Upper lobe of right lung (tissue), 1 donor: ENCODE measurements around the gene TRAF3. TPM values are rescaled to one million over a fixed set of nuclear protein-coding genes. Genes with fewer than 3 reads are reported as not detected.
"Not testable (repeated sequence)": the region's sequence is repeated elsewhere in the genome, so short reads cannot be mapped to it uniquely, and the experiment has no call there.

Experiments
- ATAC-seq: fragments of 200-7000 bp; cut with Tn5 transposase; one replicate; pipeline ENCODE4 v1.9.1; 2020; ENCODE audit warnings: mild to moderate bottlenecking, moderate library complexity
- DNase-seq: peaks from one replicate; pipeline ENCODE4 v3.0.0-alpha.2; 2020
- H3K27ac ChIP-seq: fragments of 200-600 bp; one replicate; pipeline ENCODE4 v1.8.0; 2022
- H3K27me3 ChIP-seq: fragments of 200-600 bp; one replicate; pipeline ENCODE4 v1.8.0; 2022; ENCODE audit warnings: mild to moderate bottlenecking
- H3K36me3 ChIP-seq: fragments of 200-600 bp; one replicate; pipeline ENCODE4 v1.8.0; 2022
- H3K4me1 ChIP-seq: fragments of 200-600 bp; one replicate; pipeline ENCODE4 v1.8.0; 2022
- H3K4me3 ChIP-seq: fragments of 200-600 bp; one replicate; pipeline ENCODE4 v1.8.0; 2022; ENCODE audit warnings: mild to moderate bottlenecking
- H3K9me3 ChIP-seq: fragments of 200-600 bp; one replicate; pipeline ENCODE4 v1.8.0; 2022
- intact Hi-C: fragments of 100-400 bp; cut with DNase I; formaldehyde crosslinking; loops from one replicate; pipeline ENCODE4 v1.11.0; 2022
- total RNA-seq: library from RNA; stranded (reverse); fragmentation: NEBNext Ultra II Directional; extraction: Animal tissue kit (Norgen Biotek cat#: 25700); gene quantifications from one replicate; pipeline ENCODE4 v1.2.1, GENCODE V29; 2021
- TF ChIP-seq, protein P1 (sequence below): fragments of 200-600 bp; IDR thresholded peaks from one replicate; pipeline ENCODE4 v1.8.0; 2022; ENCODE audit warnings: antibody characterized with exemption
- donor health status: DM: no; HTN: yes; CAD: no; lungs with severe emphysema.

The TRAF3 gene
- total RNA-seq, 1 donor from 2014 or later = 22.3 TPM

DNA sequence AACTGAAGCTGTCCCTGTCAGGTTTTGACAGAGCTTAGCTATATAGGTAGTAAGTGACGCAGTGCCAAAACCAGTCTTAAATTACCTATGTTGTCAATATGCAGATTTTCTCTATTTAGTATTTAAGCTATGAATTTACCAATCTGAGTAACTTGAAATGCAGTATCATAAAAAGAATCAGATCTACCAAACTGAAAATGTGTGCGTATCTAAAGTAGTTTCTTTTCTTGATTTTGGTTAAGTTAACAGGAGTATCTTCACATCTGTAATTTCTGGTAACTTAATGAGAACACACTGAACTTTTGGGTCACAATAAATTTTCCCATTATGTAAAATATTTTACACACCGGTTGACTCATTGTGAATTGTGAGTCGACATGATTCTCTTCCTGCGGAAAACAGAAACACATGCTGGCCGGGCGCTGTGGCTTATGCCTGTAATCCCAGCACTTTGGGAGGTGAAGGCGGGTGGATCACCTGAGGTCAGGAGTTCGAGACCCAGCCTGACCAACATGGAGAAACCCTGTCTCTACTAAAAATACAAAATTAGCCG, 45.1 kb downstream of the TRAF3 start:
- ATAC-seq (no peak), DNase-seq (no peak)
- intact Hi-C loops = no loop called here
- TF ChIP-seq, protein P1, sequence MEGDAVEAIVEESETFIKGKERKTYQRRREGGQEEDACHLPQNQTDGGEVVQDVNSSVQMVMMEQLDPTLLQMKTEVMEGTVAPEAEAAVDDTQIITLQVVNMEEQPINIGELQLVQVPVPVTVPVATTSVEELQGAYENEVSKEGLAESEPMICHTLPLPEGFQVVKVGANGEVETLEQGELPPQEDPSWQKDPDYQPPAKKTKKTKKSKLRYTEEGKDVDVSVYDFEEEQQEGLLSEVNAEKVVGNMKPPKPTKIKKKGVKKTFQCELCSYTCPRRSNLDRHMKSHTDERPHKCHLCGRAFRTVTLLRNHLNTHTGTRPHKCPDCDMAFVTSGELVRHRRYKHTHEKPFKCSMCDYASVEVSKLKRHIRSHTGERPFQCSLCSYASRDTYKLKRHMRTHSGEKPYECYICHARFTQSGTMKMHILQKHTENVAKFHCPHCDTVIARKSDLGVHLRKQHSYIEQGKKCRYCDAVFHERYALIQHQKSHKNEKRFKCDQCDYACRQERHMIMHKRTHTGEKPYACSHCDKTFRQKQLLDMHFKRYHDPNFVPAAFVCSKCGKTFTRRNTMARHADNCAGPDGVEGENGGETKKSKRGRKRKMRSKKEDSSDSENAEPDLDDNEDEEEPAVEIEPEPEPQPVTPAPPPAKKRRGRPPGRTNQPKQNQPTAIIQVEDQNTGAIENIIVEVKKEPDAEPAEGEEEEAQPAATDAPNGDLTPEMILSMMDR = no peak
- Histone ChIP-seq H3K36me3 (no peaks in the 10 kb centered on the region), H3K27me3 (no peaks in the 10 kb centered on the region), H3K4me3 (no peak overlapping the region), H3K4me1 (no peaks in the 10 kb centered on the region), H3K9me3 (no peaks in the 10 kb centered on the region), H3K27ac (no peak overlapping the region)

DNA sequence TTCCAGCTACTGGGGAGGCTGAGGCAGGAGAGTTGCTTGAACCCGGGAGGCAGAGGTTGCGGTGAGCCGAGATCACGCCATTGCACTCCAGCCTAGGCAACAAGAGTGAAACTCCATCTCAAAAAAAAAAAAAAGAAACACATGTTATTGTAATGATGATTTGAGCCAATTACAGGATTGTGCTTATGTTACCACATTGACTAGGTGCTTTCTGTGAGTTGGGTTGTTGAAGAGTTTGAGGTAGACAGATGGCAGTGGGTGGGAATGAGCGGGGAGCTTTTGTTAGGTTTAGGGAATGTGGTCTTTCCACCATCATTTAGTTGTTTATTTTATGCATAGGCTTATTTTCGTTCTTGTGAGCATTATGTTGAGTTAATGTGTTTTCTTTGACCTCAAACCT, 45.6 kb downstream of the TRAF3 start:
- H3K4me1 ChIP-seq, H3K27ac ChIP-seq, H3K27me3 ChIP-seq, H3K9me3 ChIP-seq, H3K36me3 ChIP-seq, ATAC-seq, intact Hi-C loops, DNase-seq, H3K4me3 ChIP-seq: not testable (repeated sequence)

DNA sequence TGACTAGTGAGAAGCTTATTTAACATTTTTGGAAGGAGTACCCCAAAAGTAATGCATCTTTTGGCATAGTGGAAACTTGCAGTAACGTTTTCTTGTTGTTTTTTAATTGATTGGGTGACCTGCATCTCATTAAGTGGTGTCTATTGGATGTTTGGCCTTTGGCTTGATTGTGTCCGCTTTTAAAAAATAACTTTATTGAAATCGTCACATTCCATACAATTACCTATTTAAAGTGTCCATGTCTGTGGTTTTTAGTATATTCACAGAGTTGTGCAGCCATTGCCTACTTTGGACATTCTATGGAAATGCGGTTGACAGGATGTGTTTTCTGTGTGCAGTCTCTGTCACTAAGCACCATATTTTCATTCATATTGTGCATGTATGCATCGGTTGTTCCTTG, 46.3 kb downstream of the TRAF3 start:
- H3K27ac ChIP-seq = no peak overlapping the region
- no peaks in the 10 kb centered on the region for H3K27me3 ChIP-seq
- H3K9me3 ChIP-seq = no peaks in the 10 kb centered on the region
- DNase-seq = no peak
- intact Hi-C loops = no loop called here
- ATAC-seq = no peak
- no peaks in the 10 kb centered on the region for H3K4me1 ChIP-seq
- no peak overlapping the region for H3K4me3 ChIP-seq
- no peaks in the 10 kb centered on the region for H3K36me3 ChIP-seq
- TF ChIP-seq, protein P1 = no peak

GRCh38 chr14:102824832-102825231, 47.6 kb downstream of the TRAF3 start:
- Histone ChIP-seq H3K27ac (no peak overlapping the region), H3K27me3 (no peaks in the 10 kb centered on the region), H3K4me3 (no peak overlapping the region), H3K9me3 (no peaks in the 10 kb centered on the region), H3K36me3 (no peaks in the 10 kb centered on the region), H3K4me1 (peaks cover 4% of the 10 kb centered on the region)
- TF ChIP-seq, protein P1 = no peak
- ATAC-seq (peak; percentile 31), DNase-seq (no peak)
- intact Hi-C loops = no loop called here

DNA sequence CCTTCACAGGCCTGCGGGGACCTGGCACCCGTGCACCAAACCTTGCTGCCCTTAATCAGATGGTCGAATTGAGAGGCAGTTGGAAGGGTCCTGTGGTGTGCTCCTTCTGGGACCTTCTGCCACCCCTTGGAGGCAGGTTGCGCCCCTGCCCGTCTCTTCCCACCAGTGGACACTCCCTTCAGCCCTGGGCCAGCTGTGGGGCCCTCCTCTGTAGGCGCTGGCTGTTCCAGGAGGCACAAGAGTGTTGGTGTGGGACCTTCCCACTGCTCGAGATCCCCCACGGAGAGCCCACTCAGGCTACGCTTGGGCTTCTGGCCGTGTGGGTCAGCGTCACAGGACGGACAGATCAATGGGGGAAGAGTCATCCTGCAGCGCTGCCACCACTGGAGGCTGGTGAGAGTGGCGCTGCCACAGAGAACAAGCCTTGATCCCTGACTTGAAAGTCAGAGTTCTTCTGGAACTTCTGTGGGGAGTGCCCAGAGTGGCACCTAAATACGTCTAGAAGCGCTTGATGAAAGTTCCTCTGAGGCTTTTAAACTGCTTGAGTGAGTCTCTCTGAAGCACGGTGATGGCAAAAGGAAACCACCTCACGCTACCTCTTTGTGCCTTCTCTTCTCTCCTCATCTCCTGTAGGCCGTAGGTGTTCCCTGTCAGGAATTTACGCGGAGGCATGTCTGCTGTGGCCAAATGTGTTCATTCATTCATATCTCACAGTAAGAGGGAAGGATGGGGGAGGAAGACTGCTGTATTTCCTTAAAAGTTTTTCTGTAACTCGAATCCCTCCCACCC, 48.3 kb downstream of the TRAF3 start:
- TF ChIP-seq, protein P1 = no peak
- no peak overlapping the region for H3K27ac ChIP-seq
- no peak overlapping the region for H3K4me3 ChIP-seq
- no peaks in the 10 kb centered on the region for H3K36me3 ChIP-seq
- H3K9me3 ChIP-seq = no peaks in the 10 kb centered on the region
- H3K4me1 ChIP-seq = peaks cover 4% of the 10 kb centered on the region
- no peaks in the 10 kb centered on the region for H3K27me3 ChIP-seq
- no peak for DNase-seq
- intact Hi-C loops = no loop called here
- ATAC-seq = no peak

GRCh38 chr14:102826161-102826560, 48.9 kb downstream of the TRAF3 start:
- ATAC-seq (no peak), DNase-seq (no peak)
- peaks cover 2% of the 10 kb centered on the region for H3K36me3 ChIP-seq
- no peaks in the 10 kb centered on the region for H3K27me3 ChIP-seq
- no peak overlapping the region for H3K27ac ChIP-seq
- intact Hi-C loops = no loop called here
- H3K4me1 ChIP-seq = peaks cover 4% of the 10 kb centered on the region
- no peaks in the 10 kb centered on the region for H3K9me3 ChIP-seq
- TF ChIP-seq, protein P1 = no peak
- no peak overlapping the region for H3K4me3 ChIP-seq
